H1 (cell line): Measurements from ENCODE around the gene KRT12.

ENCODE experiments used
- CBX5 ChIP-seq: fragments of 300-800, 300-1000 bp; sonication (generic); IDR thresholded peaks from 2 replicates; pipeline ENCODE4 v1.7.1; 2016; ENCODE audit warnings: antibody characterized with exemption, low read length, low read depth
- CTCF ChIP-seq, 3 experiments: IDR thresholded peaks; 1 replicate in 2 of 3; 2 replicates in 1 of 3; pipeline versions ENCODE4 v1.5.1 to v1.6.1; 2011; ENCODE audit warnings: low read length in 3 of 3, mild to moderate bottlenecking in 3 of 3, inconsistent platforms in 2 of 3, low read depth in 1 of 3, moderate library complexity in 1 of 3; ENCODE audit not compliant: insufficient read depth in 1 of 3; ENCODE audit errors: control extremely low read depth in 1 of 3
- POLR2A ChIP-seq, 2 experiments: IDR thresholded peaks; 1 replicate in 1 of 2; 2 replicates in 1 of 2; pipeline ENCODE4 v1.6.1; 2011; ENCODE audit warnings: low read depth in 2 of 2, low read length in 2 of 2, mild to moderate bottlenecking in 2 of 2; ENCODE audit errors: control extremely low read depth in 1 of 2
- TAF1 ChIP-seq: IDR thresholded peaks from 2 replicates; pipeline ENCODE4 v1.6.1; 2011; ENCODE audit warnings: mild to moderate bottlenecking, low read depth, low read length

- no peak for TF ChIP-seq POLR2A (IDR thresholded peaks at IDR 0.05; ENCODE audit: control extremely low read depth in 1 of 2, low read depth in 2 of 2, low read length in 2 of 2)
- no peak for TF ChIP-seq TAF1
- no peak for TF ChIP-seq CTCF (IDR thresholded peaks at IDR 0.05; ENCODE audit: control extremely low read depth in 1 of 3, insufficient read depth in 1 of 3, low read depth in 1 of 3, low read length in 3 of 3)
- no peak for TF ChIP-seq CBX5
These were observed 34.2 kb downstream of the KRT12 start for GRCh38 chr17:40832840-40833239.
